ENCODE results near the gene RAB25.

The RAB25 gene

GRCh38 chr1:156055281-156056048 lies 5.5 kb upstream of the RAB25 start:
- Histone ChIP-seq H3K36me3 (ENCODE audit: insufficient read depth) (0 out of 2 replicates have a peak, but pooled peaks cover under 1% of the 10 kb centered on the region), H3K4me2 (peak overlapping the region; percentile 98), H2AFZ (ENCODE audit: low read depth) (peak overlapping the region; percentile 85), H3K4me1 (ENCODE audit: low read depth, poor library complexity, severe bottlenecking) (peaks cover 22% of the 10 kb centered on the region), H3K27ac (no peak overlapping the region), H3K9ac (peak overlapping the region; percentile 92; the same call in 1 of the 2 replicates), H3K27me3 (ENCODE audit: insufficient read depth, low read depth) (no peaks in the 10 kb centered on the region), H4K20me1 (ENCODE audit: insufficient read depth) (no peaks in the 10 kb centered on the region; the same call in 1 of the 2 replicates), H3K79me2 (ENCODE audit: insufficient read depth, low read depth) (peaks cover 26% of the 10 kb centered on the region), H3K4me3 (IDR thresholded peaks at IDR 0.05; ENCODE audit: insufficient read depth, low read depth, low read length) (peak overlapping the region; percentile 100)
- TF ChIP-seq CTCF (conservative IDR thresholded peaks at IDR 0.05; ENCODE audit: low read depth, low read length), result no peak

- no peak overlapping the region for H3K9ac ChIP-seq
- no peak overlapping the region for H3K4me2 ChIP-seq
- H3K27me3 ChIP-seq (ENCODE audit: insufficient read depth, low read depth), result no peaks in the 10 kb centered on the region
- peaks cover 22% of the 10 kb centered on the region for H3K4me1 ChIP-seq (ENCODE audit: low read depth, poor library complexity, severe bottlenecking)
- no peak overlapping the region for H2AFZ ChIP-seq (ENCODE audit: low read depth)
- no peak for TF ChIP-seq CTCF (conservative IDR thresholded peaks at IDR 0.05; ENCODE audit: low read depth, low read length)
- H3K27ac ChIP-seq, result no peak overlapping the region
- no peaks in the 10 kb centered on the region; the same call in 1 of the 2 replicates for H4K20me1 ChIP-seq (ENCODE audit: insufficient read depth)
- no peaks in the 10 kb centered on the region for H3K36me3 ChIP-seq (ENCODE audit: insufficient read depth)
- peaks cover 25% of the 10 kb centered on the region for H3K79me2 ChIP-seq (ENCODE audit: insufficient read depth, low read depth)
- H3K4me3 ChIP-seq (IDR thresholded peaks at IDR 0.05; ENCODE audit: insufficient read depth, low read depth, low read length), result no peak overlapping the region
These were observed 4.6 kb upstream of the RAB25 start for GRCh38 chr1:156056326-156056849.

GRCh38 chr1:156062189-156062588 lies 1.2 kb downstream of the RAB25 start:
- H3K4me2 ChIP-seq, result no peak overlapping the region
- H3K9ac ChIP-seq, result no peak overlapping the region
- no peaks in the 10 kb centered on the region for H4K20me1 ChIP-seq (ENCODE audit: insufficient read depth)
- H3K36me3 ChIP-seq (ENCODE audit: insufficient read depth), result no peaks in the 10 kb centered on the region
- H3K4me3 ChIP-seq (IDR thresholded peaks at IDR 0.05; ENCODE audit: insufficient read depth, low read depth, low read length), result no peak overlapping the region
- no peak overlapping the region for H2AFZ ChIP-seq (ENCODE audit: low read depth)
- H3K27me3 ChIP-seq (ENCODE audit: insufficient read depth, low read depth), result no peaks in the 10 kb centered on the region
- H3K4me1 ChIP-seq (ENCODE audit: low read depth, poor library complexity, severe bottlenecking), result peaks cover 9% of the 10 kb centered on the region
- H3K27ac ChIP-seq, result no peak overlapping the region
- no peaks in the 10 kb centered on the region for H3K79me2 ChIP-seq (ENCODE audit: insufficient read depth, low read depth)
- TF ChIP-seq CTCF (conservative IDR thresholded peaks at IDR 0.05; ENCODE audit: low read depth, low read length), result no peak

- Histone ChIP-seq H3K4me3 (IDR thresholded peaks at IDR 0.05; ENCODE audit: insufficient read depth, low read depth, low read length) (no peak overlapping the region), H3K27ac (no peak overlapping the region), H3K27me3 (ENCODE audit: insufficient read depth, low read depth) (no peaks in the 10 kb centered on the region), H3K79me2 (ENCODE audit: insufficient read depth, low read depth) (no peaks in the 10 kb centered on the region), H3K9ac (no peak overlapping the region), H2AFZ (ENCODE audit: low read depth) (no peak overlapping the region), H4K20me1 (ENCODE audit: insufficient read depth) (no peaks in the 10 kb centered on the region), H3K4me2 (no peak overlapping the region), H3K4me1 (ENCODE audit: low read depth, poor library complexity, severe bottlenecking) (peaks cover 9% of the 10 kb centered on the region), H3K36me3 (ENCODE audit: insufficient read depth) (no peaks in the 10 kb centered on the region)
- no peak for TF ChIP-seq CTCF (conservative IDR thresholded peaks at IDR 0.05; ENCODE audit: low read depth, low read length)
These were observed 3.0 kb downstream of the RAB25 start for GRCh38 chr1:156063997-156064285.
